HUES6 (cell line): ENCODE results near the gene TMEM132D.

Source experiments
- H3K27ac ChIP-seq: 2 replicates; pipeline ENCODE4 v1.7.0; 2013; ENCODE audit warnings: low read depth, mild to moderate bottlenecking, low read length, inconsistent platforms
- H3K27me3 ChIP-seq: 2 replicates; pipeline ENCODE4 v1.6.1; 2013; ENCODE audit warnings: low read length; ENCODE audit not compliant: control insufficient read depth, insufficient read depth
- H3K36me3 ChIP-seq: 2 replicates; pipeline ENCODE4 v1.6.1; 2013; ENCODE audit warnings: low read length; ENCODE audit not compliant: control insufficient read depth, insufficient read depth
- H3K4me1 ChIP-seq: 2 replicates; pipeline ENCODE4 v1.6.1; 2013; ENCODE audit warnings: low read length; ENCODE audit not compliant: control insufficient read depth, insufficient read depth
- H3K4me3 ChIP-seq: 2 replicates; pipeline ENCODE4 v1.5.1; 2013; ENCODE audit warnings: low read depth, low read length
- H3K9ac ChIP-seq: one replicate; pipeline ENCODE4 v1.6.1; 2013; ENCODE audit warnings: mild to moderate bottlenecking, low read length
- H3K9me3 ChIP-seq: 2 replicates; pipeline ENCODE4 v1.6.1; 2013; ENCODE audit warnings: low read depth, low read length; ENCODE audit not compliant: control insufficient read depth, insufficient read depth

TMEM132D gene

DNA sequence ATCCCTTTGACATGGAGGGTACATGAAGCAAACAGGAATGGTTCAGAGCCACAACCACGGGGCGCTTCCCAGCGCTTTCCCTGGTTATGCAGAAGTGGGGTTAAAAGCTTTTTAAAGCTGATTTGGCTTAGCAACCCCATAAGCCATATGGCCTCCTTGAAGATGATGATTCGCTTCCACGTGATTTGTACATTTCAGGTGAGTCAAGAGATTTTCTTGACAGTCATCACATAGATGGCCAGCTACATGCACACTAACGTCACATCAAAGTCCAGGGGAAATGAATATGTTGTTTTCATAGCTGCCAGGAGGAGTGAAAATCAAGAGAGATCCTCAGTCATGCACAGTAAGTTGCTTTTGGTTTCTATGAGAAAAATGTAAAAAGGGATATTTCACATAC is 309.7 kb downstream of the TMEM132D start:
- Histone ChIP-seq H3K9ac (no peak overlapping the region), H3K9me3 (peaks cover 4% of the 10 kb centered on the region; the same call in 1 of the 2 replicates), H3K27ac (no peak overlapping the region), H3K27me3 (no peaks in the 10 kb centered on the region), H3K36me3 (no peaks in the 10 kb centered on the region), H3K4me3 (no peak overlapping the region), H3K4me1 (no peaks in the 10 kb centered on the region)

DNA sequence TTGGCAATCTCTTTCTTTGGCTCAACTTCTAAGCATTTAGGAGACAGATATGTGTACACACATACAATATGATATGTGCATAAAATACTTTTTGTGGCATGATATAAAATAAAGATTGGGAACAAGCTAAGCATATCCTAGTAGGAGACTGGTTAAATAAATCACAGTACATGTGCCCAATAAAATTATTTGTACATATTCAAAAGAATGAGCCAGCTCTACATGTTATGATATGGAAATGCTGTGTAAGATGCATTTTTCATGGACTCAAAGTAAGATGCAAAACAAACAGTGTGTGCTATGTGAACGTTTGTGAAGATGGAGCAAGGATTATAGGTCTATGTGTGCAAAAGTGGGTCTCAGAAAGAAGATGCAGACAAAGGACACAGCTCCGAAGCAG is 311.4 kb downstream of the TMEM132D start:
- Histone ChIP-seq H3K36me3 (no peaks in the 10 kb centered on the region), H3K27me3 (no peaks in the 10 kb centered on the region), H3K4me1 (no peaks in the 10 kb centered on the region), H3K4me3 (no peak overlapping the region), H3K9ac (no peak overlapping the region), H3K27ac (no peak overlapping the region), H3K9me3 (peaks cover 12% of the 10 kb centered on the region)

DNA sequence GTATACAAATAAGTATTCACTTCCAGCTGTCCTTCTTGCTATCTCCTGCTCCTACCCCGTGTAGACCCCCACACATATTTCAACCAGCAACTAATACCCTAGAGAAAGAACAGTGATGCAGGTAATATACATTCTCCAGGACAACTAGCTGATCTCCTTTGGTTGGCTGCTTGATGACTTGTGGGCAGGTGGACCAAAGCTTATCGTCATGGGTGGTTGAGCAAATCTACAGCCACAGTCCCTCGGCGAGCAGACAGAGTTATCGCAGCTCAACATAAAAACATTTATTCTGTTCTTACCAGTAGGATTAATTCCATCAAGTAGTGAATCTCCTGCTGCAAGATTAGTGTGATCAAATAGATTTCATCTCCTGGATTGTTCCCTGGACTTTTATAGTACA is 314.3 kb downstream of the TMEM132D start:
- peaks cover 14% of the 10 kb centered on the region; the same call in 1 of the 2 replicates for H3K9me3 ChIP-seq
- H3K27me3 ChIP-seq, result no peaks in the 10 kb centered on the region
- no peak overlapping the region for H3K4me3 ChIP-seq

DNA sequence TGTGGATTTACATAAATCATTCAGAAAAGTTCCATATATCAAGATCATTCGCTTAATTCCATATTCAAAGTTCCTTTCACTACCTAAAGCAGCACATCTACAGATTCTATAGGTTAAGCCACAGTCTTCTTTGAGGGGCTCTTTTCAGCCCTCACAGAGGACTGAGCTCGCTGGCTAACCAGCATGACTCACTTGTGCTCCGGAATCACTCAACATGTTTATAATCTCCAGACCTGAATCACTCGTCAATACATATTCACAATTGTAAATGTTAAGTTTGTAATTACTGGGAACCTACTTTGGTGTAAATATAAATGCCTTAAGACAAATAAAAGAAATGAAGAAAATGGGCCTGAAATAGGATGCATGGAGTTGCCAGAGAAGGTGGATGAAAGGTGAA is 315.7 kb downstream of the TMEM132D start:
- H3K9me3 ChIP-seq, result peaks cover 14% of the 10 kb centered on the region; the same call in 1 of the 2 replicates
- H3K27ac ChIP-seq, result no peak overlapping the region
- no peaks in the 10 kb centered on the region for H3K27me3 ChIP-seq
- no peak overlapping the region for H3K9ac ChIP-seq
- no peaks in the 10 kb centered on the region for H3K4me1 ChIP-seq
- no peak overlapping the region for H3K4me3 ChIP-seq
- no peaks in the 10 kb centered on the region for H3K36me3 ChIP-seq

More for the DNA sequence above, 314.3 kb downstream of the TMEM132D start:
- Histone ChIP-seq H3K27ac (no peak overlapping the region), H3K9ac (no peak overlapping the region), H3K4me1 (no peaks in the 10 kb centered on the region), H3K36me3 (no peaks in the 10 kb centered on the region)

DNA sequence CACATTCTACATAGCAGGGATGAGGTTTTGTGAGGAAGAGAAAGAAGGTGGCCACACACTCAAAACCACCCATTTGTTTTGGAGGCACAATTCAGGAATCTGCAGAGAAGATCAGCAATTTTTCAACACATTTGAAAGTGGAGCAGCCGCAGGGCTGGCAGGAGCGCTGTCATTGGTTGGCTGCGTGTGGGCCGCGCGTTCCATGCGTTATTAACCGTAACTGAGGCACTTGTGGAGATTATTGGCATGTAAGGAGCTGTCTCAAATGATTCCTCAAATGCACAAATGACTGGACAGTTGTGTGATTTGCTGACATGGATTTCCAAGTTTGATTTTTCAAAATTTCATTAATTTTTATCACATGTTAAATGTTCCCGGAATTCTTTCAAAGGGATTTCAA is 318.5 kb downstream of the TMEM132D start:
- H3K9me3 ChIP-seq, result peaks cover 14% of the 10 kb centered on the region; the same call in 1 of the 2 replicates
- no peak overlapping the region for H3K4me3 ChIP-seq
- no peaks in the 10 kb centered on the region for H3K27me3 ChIP-seq
- no peak overlapping the region for H3K27ac ChIP-seq
- H3K9ac ChIP-seq, result no peak overlapping the region
- no peaks in the 10 kb centered on the region; the same call in 1 of the 2 replicates for H3K36me3 ChIP-seq
- H3K4me1 ChIP-seq, result no peaks in the 10 kb centered on the region

DNA sequence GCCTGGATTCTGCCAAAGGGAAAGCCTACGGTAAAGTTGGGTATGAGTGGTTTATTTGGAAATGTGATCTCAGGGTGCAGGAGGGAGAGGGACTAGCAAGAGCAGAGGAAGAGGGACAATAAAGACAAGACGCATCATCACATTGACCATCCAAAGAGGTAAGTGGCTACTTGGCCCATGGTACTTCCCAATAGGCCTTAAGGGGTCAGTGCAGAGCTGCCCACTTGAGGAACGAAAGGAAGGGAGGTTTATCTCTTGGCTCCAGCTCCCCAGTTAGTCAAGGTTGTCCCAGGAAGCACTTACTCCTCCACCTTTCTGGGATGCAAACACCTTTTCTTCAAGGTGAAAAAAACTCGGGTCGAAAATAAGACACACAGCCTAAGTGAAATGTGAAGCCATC is 323.9 kb downstream of the TMEM132D start:
- H3K4me1 ChIP-seq, result no peaks in the 10 kb centered on the region
- no peak overlapping the region for H3K27ac ChIP-seq
- no peak overlapping the region for H3K4me3 ChIP-seq
- no peaks in the 10 kb centered on the region; the same call in 1 of the 2 replicates for H3K36me3 ChIP-seq
- no peaks in the 10 kb centered on the region for H3K27me3 ChIP-seq
- H3K9me3 ChIP-seq, result no peaks in the 10 kb centered on the region
- H3K9ac ChIP-seq, result no peak overlapping the region

DNA sequence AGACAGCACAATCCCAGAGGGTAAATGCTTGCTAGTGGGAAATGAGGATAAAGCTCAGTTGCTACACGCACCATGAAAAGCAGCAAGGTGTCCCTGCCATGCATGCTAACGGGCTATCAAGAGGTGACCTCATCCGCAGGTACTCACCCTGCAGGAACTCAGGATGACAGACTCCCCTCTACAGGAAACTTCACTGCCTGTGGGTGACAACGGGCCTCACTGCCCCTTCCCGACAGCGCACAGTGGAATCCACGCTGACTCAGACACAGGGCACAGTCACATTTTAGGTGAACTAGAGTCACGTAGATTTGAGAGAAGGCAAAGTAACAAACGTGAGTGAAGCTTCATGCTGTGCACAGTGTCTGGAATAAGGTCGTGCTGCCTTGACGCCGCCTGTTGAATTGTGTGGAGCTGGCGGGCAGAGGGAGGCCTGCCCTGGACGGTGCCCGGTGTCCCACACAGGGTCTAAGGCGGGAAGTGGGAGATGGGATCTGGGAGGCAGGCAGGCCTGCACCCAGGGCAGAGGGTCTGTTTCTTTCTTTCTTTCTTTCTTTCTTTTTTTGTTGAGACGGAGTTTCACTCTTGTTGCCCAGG is 331.8 kb downstream of the TMEM132D start:
- Histone ChIP-seq H3K9me3 (no peaks in the 10 kb centered on the region), H3K4me1 (peaks cover 3% of the 10 kb centered on the region; the same call in 1 of the 2 replicates), H3K4me3 (no peak overlapping the region), H3K27ac (no peak overlapping the region), H3K36me3 (no peaks in the 10 kb centered on the region), H3K9ac (no peak overlapping the region), H3K27me3 (no peaks in the 10 kb centered on the region)

DNA sequence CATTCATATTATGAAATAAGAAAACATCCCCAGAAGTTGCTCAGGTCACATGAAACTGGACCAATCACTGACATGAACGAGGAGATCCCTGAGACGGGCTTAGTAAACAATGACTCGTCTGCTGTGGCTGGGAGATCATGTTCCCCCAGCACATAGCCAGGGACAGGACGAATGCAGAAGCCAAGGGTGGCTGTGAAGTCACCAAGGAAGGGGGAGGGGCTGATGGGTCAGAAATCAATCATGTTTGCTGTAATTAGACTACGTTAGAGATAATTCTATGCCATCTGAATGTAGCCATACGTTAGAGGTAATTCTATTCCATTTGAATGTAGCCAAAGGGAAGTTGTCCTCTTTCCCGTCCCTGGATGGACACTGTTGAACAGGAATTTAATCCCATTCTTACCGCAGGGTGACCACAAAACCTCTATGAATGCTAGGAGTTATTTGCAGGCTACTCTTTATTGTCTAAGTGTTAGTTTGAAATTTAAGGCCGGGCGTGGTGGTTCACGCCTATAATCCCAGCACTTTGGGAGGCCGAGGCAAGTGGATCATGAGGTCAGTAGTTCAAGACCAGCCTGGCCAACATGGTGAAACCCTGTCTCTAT is 332.9 kb downstream of the TMEM132D start:
- Histone ChIP-seq H3K4me1 (peaks cover 3% of the 10 kb centered on the region; the same call in 1 of the 2 replicates), H3K36me3 (no peaks in the 10 kb centered on the region), H3K27me3 (no peaks in the 10 kb centered on the region), H3K9me3 (no peaks in the 10 kb centered on the region), H3K9ac (no peak overlapping the region), H3K4me3 (no peak overlapping the region), H3K27ac (no peak overlapping the region)

DNA sequence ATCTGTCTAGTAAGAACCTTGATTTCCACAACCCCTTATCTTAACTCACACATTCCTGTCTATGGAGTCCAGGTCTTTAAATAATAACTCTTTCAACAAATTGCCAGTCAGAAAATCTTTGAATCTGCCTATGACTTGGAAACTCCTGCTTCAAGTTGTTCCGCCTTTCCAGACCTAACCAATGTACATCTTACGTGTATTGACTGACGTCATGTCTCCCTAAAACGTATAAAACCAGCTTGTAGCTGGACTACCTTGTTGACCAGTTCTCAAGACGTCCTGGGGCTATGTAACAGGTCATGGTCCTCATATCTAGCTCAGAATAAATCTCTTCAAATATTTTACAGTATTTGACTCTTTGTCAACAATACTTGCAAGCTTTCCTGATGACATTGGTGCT is 337.0 kb downstream of the TMEM132D start:
- Histone ChIP-seq H3K9ac (no peak overlapping the region), H3K9me3 (peaks cover 9% of the 10 kb centered on the region; the same call in 1 of the 2 replicates), H3K27ac (no peak overlapping the region), H3K27me3 (no peaks in the 10 kb centered on the region), H3K4me1 (no peaks in the 10 kb centered on the region), H3K36me3 (no peaks in the 10 kb centered on the region), H3K4me3 (no peak overlapping the region)

DNA sequence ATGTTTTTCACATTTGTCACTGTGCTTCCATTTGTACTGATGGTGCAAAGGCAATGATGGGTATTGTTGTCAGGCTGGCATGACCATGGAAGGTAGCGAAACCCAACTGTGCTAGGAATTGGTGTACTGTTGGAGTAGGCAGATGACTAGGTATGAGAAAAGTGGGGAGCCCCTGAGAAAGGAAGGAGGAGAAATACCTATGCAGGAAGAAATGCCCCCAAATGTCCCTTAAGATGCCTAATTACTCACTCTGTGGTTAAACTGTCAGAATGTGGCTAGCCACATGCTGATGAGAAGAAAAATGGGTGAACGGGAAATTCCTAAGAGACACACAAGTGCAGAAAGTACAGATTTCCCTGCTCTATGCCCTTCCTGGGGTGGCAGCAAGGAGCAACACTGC is 339.1 kb downstream of the TMEM132D start:
- H3K36me3 ChIP-seq, result no peaks in the 10 kb centered on the region
- H3K9me3 ChIP-seq, result peaks cover 9% of the 10 kb centered on the region; the same call in 1 of the 2 replicates
- H3K27ac ChIP-seq, result no peak overlapping the region
- H3K4me3 ChIP-seq, result no peak overlapping the region
- H3K27me3 ChIP-seq, result no peaks in the 10 kb centered on the region
- no peaks in the 10 kb centered on the region for H3K4me1 ChIP-seq
- no peak overlapping the region for H3K9ac ChIP-seq

DNA sequence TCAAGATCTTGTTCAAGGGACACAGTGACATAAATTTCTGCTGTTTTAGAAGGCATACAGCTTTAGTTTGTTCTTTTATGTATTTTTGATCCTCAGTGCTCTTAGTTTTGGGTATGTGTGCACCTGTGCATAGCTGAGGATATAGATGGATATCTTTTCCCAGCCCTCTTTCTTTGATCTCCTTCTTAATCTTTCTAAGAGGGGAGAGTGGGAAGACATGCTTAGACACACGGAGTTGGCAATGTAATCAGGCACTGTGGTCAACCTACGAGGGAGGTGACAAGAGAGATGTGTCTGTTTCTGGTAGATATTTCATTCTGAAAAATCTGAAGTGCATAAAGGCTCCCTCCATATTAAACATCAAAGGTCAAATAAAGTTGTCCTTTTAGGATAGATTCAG is 340.6 kb downstream of the TMEM132D start:
- Histone ChIP-seq H3K27ac (no peak overlapping the region), H3K9me3 (peaks cover 9% of the 10 kb centered on the region; the same call in 1 of the 2 replicates), H3K36me3 (no peaks in the 10 kb centered on the region), H3K9ac (no peak overlapping the region), H3K4me3 (no peak overlapping the region), H3K4me1 (no peaks in the 10 kb centered on the region), H3K27me3 (no peaks in the 10 kb centered on the region)
